HG03558 (cell line): ENCODE measurements around the gene PAGE3.

ENCODE experiments used
- ATAC-seq: cut with Tn5 transposase; IDR thresholded peaks from one replicate; pipeline ENCODE4 v1.9.1; 2021; ENCODE audit warnings: moderate number of reproducible peaks; ENCODE audit not compliant: unreplicated experiment; ENCODE audit errors: extremely low read depth

Gene PAGE3, protein sequence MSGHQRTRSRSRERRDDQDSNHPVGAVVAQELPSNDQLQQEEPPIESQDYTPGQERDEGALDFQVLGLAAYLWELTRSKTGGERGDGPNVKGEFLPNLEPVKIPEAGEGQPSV

DNA sequence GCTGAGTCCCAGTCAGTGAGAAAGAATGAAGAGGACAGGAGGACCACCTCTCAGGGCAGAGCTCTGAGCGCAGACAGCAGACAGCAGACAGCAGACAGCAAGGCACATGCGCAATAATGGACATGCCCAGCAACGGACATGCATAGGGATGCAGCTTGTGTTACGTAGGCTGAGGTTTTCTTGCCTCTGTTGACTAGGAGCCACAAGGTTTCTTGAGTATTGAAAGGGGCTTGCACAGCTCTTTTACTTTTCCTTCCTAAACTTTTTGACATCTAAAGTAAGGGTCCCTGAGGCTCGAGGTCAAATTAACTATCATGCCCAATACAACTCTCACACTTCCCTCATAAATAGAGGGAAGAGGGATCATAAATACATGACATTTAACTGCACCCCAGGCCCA is at the start of gene PAGE3:
Gene PAGE3, minus strand, starts transcription at position 101 of the 400 bp plus-strand sequence. CDS start 1,013 bp downstream, outside the sequence.
- ATAC-seq: no peak

DNA sequence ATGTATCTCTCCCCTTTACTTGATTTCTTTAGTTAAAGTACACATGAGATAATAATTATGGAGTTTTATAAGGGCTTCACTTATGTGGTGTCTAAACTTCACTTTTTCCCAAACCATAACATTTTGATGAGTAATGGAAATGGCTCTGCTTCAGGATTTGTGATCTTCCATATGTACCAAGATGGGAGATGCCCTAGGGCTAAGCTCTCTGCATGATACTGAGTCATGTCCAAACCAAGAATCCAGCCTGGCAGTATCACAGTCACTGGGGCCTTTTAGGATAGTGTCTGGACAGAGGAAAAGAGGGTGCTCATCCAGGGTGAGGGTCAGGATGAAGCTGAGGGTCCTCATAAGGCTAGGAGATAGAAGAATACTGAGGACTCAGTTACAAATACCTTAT is 47.9 kb upstream of the PAGE3 start:
- ATAC-seq: no peak

DNA sequence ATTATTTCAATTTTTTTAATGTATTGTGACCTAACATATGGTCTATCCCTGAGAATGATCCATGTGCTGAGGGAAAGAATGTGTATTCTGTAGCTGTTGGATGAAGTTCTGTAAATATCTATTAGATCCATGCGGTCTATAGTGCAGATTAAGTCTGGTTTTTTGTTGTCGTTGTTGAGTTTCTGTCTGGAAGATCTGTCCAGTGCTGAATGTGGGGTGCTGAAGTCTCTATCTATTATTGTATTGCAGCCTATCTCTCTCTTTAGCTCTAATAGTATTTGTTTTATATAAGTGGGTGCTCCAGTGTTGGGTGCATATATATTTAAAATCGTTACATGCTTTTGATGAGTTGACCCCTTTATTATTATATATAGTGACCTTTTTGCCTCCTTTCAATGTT is 26.2 kb upstream of the PAGE3 start:
- ATAC-seq: no peak

DNA sequence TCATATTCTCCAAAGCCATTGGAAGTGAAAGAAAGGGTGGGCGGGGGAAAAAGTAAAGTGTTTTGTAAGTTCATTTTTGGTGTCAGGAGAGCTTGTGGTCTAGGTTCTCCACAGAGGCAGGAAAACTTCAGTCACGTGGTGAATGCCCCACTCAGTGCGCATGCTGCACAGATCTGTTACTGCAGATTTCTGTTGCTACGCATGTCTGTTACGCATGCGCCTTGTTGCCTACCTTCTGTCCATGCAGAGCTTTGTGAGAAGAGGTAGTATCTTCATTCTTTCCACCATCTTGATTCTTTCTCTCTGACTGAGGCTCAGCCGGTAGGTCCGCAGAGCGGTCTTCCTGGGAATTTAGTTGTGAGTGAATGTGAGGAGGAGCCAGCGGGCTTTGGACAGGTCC is 15.1 kb upstream of the PAGE3 start:
- ATAC-seq: no peak

DNA sequence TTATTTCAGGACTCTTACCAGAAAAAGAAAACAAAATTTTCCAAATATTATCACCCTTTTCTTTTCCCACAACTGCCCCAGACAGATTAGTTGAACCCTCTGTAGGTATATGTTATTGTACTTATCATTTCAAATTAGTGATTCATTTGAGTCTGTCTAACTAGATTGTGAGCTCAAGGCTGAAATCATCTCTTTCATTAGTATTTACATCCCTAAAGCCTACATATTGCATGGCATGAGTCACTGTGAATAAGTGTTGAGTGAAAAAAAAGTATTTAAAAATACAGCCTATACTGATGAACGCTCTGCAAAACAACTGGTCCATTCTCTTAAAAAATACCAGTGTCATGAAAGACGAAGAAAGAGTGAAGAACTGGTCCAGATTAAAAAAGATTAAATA is 3.9 kb downstream of the PAGE3 start:
- no peak for ATAC-seq

DNA sequence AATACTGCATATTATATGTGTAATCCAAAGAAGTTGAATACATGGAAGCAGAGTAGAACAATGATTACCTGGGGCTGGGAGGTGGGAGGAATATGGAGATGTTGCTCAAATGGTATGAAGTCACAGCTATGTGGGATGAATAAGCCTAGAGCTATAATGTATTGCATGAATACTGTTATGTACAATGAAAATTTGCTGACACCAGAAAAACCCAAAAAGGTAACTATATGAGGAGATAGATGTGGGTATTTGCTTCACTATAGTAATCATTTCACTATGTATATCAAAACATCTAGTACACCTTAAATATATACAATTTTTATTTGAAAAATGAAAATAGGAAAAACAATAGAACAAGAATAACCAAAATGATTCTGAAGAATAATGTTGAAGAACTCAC is 11.2 kb downstream of the PAGE3 start:
- no peak for ATAC-seq

DNA sequence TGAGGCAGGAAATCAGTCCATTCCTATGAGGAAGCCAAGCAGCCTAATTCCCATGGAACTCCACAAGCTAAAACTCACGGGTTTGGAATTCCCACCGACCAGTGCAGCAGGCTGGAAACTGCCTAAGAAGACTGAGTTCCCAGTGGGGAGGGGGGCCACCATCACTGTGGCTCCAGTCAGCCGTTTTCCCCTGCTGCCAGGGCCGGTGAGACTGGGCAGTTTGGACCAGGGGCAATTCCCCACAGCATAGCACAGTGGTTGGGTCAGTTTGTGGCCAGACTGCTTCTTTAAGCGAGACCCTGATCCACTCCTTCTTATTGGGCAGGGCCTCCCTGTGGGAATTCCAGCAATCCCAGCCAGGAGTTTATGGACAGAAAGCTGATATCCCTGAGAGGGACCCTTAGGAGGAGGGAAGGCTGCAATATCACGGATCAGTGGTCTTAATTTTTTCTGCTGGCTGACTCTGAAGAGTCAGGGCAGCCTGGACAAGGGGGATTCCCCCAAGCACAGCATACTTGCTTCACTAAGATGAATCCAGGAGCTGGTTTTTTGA is 23.9 kb downstream of the PAGE3 start:
- no peak for ATAC-seq

DNA sequence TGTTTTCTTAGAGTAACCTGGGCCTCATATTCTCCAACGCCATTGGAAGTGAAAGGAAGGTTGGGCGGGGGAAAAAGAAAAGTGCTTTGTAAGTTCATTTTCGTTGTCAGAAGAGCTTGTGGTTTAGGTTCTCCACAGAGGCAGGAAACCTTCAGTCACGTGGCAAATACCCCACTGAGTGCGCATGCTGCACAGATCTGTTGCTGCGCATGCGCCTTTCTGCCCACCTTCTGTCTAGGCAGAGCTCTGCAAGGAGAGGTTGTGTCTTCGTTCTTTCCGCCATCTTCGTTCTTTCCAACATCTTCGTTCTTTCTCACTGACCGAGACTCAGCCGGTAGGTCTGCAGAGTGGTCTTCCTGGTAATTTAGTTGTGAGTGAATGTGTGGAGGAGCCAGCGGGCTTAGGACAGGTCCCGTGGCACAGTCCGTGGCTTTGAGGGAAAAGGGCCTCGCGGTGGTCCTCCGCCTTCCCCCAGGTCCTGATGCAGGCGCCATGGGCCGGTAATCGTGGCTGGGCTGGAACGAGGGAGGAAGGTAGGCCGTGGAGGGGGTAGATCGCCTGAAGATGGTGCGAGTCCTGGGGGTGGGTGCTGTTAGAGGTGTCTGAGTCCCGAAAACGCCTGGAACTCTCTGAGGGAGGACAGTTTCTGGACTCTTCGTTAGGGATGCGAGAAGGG is 44.5 kb downstream of the PAGE3 start, which contains the start of gene PAGE5:
Gene PAGE5, plus strand, starts transcription at position 228 of the 676 bp plus-strand sequence. CDS start 1,037 bp downstream, outside the sequence.
- ATAC-seq: no peak

DNA sequence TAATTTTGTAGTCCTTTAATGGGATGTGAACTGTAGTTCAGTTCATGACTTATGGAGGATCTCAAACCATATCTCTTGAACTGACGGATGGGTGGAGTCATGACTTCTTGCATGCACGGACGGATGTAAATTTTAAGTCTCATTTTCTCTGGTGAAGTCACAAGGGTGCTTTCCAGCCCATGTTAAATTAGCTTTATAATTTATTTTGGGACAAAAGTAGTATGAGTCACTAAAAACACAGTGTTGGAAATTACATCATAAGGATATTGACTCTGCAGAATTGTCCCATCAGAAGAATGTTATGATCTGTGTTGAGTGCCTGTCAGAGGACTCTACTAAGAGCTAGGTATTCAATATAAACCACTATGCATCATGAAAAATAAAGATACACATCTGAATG is 51.3 kb downstream of the PAGE3 start:
- ATAC-seq: no peak

DNA sequence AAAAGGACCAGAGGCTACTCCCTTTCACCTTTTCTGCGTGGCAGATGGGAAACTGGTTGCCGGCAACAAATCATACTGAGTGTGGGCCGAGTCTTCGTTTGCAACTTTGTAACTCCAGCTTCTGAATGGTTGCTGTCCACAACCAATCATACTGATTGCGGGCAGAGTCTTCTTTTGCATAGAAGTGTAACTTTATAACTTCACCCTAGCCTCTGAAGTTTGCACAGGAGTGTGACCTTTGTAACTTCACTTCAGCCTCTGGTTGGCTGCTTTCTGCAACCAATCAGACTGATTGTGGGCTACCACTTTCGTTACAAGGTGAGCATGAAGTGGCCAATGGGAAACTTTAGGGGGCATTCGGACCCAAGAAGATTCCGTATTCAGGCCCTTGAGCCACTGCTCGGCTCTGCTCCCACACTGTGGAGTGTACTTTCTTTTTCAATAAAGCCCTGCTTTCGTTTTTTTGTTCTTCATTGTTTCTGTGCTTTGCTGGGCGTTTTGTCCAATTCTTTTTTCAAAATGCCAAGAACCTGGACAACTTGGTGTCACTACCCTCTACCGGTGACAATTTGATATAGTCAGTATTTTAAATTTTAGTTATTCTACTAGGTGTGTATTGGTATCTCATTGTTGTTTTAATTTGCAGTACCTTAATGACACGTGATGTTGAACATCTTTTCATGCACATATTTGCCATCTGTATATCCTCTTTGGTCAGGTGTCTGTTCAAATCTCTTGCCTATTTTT is 53.6 kb downstream of the PAGE3 start:
- no peak for ATAC-seq
